ENCODE data around the gene FAM90A1. TPM values are rescaled to one million over a fixed set of nuclear protein-coding genes. Genes with fewer than 3 reads are reported as not detected.
A peak's percentile ranks its signal among the peaks of the same experiment; 100 is the strongest.
"Not testable (repeated sequence)": the region's sequence is repeated elsewhere in the genome, so short reads cannot be mapped to it uniquely, and the experiment has no call there.

FAM90A1 gene
- polyA plus RNA-seq, 3 donors = 1.6 to 3.1 (median 2.7) TPM

DNA sequence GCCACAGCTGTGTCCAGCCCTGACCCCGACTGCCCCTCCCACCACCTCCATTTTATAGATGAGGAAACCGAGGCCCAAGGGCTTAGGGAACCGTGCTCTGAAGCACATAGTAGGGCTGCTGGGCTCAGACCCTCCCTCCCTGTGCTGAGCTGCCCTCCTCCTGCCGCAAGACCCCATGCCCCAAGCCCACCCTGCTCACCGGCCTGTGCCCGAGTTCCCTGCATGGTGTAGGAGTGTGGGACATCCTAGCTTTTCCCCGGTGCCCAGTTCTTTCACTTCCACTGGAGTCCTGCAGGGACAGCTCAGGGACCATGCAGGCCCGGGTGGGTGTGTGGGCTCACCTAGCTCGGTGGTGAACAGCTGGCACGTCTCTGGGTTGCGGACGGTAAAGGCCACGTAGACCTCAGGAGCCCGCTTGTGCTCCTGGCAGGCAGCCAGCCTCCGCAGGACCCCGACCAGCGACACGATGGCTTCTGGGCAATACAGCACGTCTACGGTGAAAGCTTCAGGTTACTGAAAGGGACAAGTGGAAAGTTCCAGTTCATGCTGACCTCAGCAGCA, 6.6 kb upstream of the FAM90A1 start:
- not testable (repeated sequence) for DNase-seq

- not testable (repeated sequence) for DNase-seq
Observed at GRCh38 chr12:8233300-8233855, 6.0 kb upstream of the FAM90A1 start.

DNA sequence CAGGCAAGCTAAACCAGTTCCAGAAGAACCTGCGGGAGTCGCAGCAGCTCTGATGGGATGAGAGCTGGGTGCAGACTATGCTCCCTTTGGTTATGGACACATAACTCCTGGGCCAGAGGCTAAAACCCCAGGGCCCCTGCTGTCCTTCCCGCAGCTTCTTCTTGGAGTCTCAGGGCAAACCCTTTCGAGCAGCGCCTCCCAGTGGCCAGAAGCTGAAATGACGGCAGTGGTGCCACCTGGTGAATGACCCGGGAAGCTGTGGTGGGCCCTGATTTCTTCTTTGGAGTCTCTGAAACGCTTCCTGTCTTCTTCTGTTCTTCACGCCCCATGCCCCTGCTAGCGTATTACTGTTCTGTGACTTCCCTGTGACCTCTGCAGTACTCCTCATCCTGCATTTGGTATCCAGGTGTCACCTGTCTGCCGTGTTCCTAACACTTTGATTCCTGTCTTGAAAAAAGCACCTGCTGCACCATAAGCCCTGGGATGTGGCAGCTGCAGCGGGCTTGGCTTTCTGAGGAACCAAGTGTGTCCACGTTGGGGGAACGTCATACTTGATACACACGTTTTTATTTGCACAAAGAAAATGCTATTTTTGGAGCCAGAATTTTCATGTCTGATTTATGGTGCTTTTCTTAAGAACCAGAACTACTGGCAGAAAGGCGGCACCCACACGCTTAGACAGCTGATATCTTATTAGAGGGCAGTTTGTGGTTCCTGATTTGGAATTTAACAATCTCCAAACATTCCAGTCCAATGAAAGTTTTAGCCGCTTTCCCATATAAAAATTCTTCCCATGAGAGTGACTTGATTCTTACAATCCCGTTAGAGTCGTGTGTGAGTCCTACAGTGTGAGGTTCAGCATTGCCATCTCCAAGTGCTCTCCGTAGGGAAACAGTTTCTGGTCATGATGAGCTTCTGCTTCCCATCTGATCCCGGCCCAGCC, 4.5 kb upstream of the FAM90A1 start:
- not testable (repeated sequence) for DNase-seq

DNA sequence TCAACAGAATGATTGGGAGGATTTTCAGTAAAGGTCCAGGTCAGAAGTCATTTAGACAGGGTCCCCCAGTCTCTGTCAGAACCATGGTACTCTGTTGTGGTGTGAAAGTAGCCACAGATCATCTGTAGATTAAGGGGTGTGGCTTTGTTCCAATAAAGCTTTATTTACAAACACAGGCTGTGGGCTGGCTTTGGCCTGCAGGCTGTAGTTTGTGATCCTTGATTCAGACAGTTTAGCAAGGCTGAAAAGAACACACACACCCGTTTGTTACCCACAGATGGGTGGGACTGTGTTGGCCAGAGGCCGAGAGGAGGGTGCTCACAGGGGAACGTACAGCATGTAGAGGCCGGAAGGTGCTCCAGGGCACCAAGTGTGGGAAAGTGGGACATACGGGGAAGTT, 3.6 kb upstream of the FAM90A1 start:
- not testable (repeated sequence) for DNase-seq

DNA sequence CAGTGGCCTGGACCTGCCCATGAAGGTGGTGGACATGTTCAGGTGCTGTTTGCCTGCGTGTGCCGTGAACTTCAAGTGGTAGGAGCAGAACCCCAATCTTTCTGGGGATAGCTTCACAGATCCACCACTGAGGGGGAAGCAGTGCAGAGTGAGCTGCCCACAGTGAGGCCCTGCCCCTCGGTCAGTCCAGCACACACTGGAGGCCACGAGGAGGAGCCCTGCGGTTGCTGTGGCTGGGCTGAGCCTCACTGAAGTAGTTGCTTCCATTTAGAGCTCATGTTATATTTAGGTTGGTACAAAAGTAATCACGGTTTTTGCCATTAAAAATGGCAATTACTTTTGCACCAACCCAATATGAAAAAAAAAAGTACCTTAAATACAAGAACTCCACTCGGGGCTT, 2.1 kb upstream of the FAM90A1 start:
- DNase-seq = not testable (repeated sequence)

DNA sequence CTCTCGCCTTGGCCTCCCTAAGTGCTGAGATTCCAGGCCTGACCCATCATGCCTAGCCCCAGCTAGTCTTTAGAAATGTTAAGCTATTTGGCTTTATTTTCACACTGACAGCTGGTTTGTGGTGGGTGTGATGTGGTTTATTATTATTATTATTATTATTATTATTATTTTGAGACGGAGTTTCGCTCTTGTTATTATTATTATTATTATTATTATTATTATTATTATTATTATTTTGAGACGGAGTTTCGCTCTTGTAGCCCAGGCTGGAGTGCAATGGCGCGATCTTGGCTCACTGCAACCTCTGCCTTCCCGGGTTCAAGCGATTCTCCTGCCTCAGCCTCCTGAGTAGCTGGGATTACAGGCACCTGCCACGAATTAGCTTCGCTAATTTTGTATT, 1.2 kb upstream of the FAM90A1 start:
- DNase-seq = not testable (repeated sequence)

GRCh38 chr12:8227732-8228077, 287 bp upstream of the FAM90A1 start:
- not testable (repeated sequence) for DNase-seq

DNA sequence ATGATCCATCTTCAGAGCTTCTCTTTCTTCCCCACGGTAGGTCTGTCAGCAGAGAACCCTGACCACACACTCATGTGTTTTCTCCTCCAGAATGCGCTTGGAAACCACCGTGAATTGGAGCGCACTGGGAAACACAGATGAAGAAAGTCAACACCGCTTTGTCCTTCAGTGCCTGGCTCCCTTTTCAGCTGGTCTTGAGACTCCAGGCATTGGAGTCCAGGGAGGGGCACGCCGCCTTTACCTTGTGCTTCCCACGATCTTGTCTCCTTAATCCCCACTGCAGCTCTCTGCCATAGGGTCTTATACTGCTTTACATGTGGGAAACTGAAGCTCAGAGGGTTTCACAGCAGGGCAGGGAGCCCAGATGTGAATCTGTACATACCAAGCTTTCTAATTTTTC, 1.1 kb downstream of the FAM90A1 start:
- no peak for DNase-seq

DNA sequence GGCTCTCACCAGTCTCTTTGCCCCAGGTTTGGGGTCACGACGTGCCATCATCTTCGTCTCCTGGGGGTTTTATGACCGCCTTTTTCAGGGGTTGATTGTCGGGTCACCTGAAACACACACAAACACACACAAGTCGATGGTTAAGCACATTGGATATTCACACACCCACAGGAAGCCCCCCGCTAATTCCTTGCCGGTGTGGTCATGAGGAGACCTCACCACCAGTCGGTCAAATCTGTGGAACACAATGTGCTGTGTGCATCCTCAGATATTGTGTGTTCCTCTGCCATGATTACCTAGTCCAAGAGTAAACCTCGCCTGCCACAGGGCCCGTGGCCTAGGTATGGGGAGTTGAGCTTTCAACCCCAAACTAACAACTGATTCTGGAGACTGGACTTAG, 2.6 kb downstream of the FAM90A1 start:
- not testable (repeated sequence) for DNase-seq

DNA sequence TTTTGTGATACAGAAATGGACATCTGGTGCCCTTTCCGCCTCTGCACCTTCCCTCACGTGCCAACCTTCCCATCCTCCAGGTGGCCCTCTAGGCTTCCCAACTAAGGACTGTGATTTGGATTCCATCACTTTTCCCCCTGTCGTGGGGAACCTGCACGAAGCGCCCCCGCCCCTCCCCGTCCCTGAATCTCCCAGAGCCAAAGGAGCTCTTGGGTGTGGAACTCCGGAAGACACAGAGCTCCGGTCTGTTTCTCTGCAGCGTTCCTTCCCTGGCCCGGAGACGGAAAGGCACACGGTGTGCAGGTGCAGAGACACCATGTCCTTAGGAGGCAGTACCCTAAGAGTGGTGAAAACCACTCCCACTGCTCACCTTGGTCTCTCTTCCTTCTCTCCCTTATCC, 3.8 kb downstream of the FAM90A1 start:
- not testable (repeated sequence) for DNase-seq

DNA sequence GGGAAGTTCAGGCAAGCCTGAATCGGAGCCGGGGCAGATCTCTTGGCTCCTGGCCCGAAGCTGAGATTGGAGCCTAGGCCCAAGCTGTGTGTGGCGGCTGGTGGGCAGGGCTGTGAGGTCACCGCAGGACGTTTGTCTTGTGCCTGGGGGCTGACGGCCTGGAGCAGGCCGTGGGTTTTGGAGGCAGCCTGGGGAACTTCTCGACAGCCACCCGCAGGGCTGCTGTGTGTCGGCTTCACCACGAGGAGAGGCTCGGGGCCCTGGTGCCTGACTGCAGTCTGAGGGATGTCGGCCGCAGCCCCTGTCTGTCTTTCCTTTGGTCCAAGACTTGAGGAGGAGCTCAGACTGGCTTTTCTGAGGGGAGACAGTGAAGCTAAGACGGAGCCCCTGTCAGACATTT, 5.1 kb downstream of the FAM90A1 start:
- not testable (repeated sequence) for DNase-seq

DNA sequence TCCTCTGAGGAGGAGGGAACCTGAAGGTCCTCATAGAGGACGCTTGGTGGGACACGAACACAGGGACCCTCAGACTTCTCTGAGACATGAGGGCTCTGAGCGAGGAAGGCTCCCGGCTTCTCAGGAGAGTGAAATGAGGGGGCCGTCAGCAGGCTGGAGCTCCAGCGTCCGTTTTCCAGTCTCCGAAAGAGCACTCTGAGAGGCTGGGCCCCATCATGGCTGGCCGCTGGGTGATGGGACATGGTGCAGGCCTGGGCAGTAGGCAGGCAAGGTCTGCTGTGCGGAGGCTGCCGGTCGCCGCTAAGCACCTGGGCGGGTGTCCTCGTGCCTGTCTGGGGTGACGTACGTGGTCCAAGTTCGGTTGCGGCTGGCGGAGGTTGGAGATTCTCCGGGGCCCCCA, 5.6 kb downstream of the FAM90A1 start:
- DNase-seq = not testable (repeated sequence)

GRCh38 chr12:8221375-8221774, 6.0 kb downstream of the FAM90A1 start:
- DNase-seq = not testable (repeated sequence)

GRCh38 chr12:8218711-8219382, 8.6 kb downstream of the FAM90A1 start:
- DNase-seq = not testable (repeated sequence)

- not testable (repeated sequence) for DNase-seq
Observed at GRCh38 chr12:8197685-8198308, 29.6 kb downstream of the FAM90A1 start.

DNA sequence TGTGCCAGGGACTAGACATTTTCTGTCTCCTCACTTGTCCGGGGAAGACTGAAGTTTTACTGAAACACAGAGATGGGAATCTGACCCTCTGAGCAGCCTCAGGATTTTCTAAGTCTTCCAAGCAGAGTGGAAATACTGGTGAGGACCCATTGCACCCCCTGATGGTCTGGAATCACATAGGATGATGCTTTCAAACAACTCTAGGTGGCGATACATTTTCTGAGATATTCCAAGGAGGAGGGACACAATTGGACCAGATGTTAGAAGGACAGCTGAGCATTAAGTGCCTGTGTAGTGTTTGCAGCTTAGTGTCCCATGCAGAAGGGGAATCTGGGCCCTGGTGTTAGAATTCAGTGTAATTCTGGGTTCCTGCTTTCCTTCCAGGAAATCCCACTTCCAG, 39.3 kb downstream of the FAM90A1 start:
- not testable (repeated sequence) for DNase-seq

- not testable (repeated sequence) for DNase-seq
Observed at GRCh38 chr12:8184206-8184605, 43.2 kb downstream of the FAM90A1 start.

DNA sequence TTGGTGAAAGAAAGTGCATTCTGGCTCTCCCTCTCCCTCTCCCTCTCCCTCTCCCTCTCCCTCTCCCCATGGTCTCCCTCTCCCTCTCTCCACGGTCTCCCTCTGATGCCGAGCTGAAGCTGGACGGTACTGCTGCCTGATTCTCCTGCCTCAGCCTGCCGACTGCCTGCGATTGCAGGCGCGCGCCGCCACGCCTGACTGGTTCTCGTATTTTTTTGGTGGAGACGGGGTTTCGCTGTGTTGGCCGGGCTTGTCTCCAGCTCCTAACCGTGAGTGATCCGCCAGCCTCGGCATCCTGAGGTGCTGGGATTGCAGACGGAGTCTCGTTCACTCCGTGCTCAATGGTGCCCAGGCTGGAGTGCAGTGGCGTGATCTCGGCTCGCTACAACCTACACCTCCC, 44.1 kb downstream of the FAM90A1 start:
- not testable (repeated sequence) for DNase-seq

DNA sequence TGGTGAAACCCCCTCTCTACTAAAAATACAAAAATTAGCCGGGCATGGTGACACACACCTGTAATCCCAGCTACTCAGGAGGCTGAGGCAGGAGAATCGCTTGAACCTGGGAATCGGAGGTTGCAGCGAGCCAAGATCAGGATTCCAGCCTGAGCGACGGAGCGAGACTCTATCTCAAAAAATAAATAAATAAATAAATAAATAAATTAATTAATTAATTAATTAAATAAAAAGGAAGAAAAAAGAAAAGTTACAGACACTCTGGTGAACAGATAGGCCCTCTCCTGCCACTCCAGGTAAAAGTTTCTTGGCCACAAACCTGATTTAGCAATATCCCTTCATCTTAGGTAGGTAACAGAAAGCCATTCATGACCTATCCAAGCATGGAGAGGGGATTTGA, 44.5 kb downstream of the FAM90A1 start:
- not testable (repeated sequence) for DNase-seq

DNA sequence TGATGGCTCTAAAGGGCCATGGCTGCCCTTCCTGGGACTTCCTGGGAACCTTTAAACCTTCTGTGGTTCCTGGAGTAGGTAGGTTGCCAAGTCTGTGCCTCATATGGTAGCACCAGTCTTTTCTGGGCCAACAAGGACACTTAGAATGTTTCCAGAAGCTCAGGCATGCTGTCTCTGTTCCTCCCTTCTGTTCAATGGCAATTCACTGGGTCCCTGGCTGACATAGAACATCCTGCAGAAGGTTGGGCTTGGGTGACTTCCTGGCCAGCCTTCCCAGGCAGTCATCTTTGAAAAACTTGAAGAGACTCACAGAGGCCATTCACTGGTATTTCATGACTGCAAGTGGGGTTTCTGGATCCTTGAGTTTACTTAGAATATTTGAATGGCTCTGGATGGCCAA, 46.1 kb downstream of the FAM90A1 start:
- DNase-seq = not testable (repeated sequence)

DNA sequence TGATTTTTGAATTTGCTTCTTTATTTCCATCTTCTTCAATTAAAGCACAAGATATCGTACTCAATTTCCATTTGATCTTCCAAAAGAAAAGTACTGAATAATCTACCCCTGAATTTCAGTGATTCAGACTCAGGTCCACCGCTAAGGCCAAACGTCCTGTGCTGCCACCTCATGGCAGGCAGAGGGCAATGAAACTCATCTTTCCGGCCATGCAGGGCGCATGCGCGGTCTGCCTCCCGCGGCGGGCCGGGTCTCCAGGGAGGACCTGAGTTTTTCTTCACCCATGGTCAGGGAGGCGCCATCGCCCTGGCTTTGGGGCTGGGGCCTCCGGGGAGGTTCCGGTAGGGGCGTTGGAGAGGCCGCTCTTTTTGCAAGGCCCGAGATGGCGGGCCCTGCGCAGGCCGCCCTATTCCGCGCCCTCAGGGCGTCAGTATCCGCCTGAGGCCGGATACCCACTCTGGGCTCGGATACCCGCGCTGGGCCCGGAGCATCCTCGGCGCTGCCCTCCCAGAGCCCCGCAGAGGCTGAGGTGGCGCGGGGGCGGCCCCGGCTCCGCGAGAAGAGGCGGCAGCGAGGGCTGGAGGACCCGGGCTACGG, 47.3 kb downstream of the FAM90A1 start:
- peak; percentile 65 for DNase-seq

Data from renal pelvis (tissue), 4 donors.